LNCaP clone FGC (cell line): ENCODE results near the gene PCMT1.
"Not testable (repeated sequence)": the region's sequence is repeated elsewhere in the genome, so short reads cannot be mapped to it uniquely, and the experiment has no call there.

Experiments
- DNase-seq: peaks from one replicate; pipeline ENCODE4 v3.0.0-alpha.2; 2011; ENCODE audit warnings: low read depth
- H3K4me3 ChIP-seq: 2 replicates; pipeline ENCODE4 v1.5.1; 2011; ENCODE audit warnings: mild to moderate bottlenecking, low read depth, low read length, control low read depth
- CTCF ChIP-seq: IDR thresholded peaks from 2 replicates; pipeline ENCODE4 v1.5.1; 2012; ENCODE audit warnings: mild to moderate bottlenecking; ENCODE audit not compliant: control insufficient read depth, insufficient read depth; ENCODE audit errors: extremely low read depth

Gene PCMT1

GRCh38 chr6:149831308-149831820, 81.8 kb downstream of the PCMT1 start:
- DNase-seq = no peak
- H3K4me3 ChIP-seq = no peak overlapping the region
- TF ChIP-seq CTCF = no peak

- DNase-seq = no peak
- no peak overlapping the region for H3K4me3 ChIP-seq
- TF ChIP-seq CTCF = no peak
These were observed 84.1 kb downstream of the PCMT1 start for GRCh38 chr6:149833651-149834050.

- peak; percentile 79 for TF ChIP-seq CTCF
- DNase-seq = no peak
- no peak overlapping the region for H3K4me3 ChIP-seq
These were observed 85.3 kb downstream of the PCMT1 start for GRCh38 chr6:149834513-149835481.

GRCh38 chr6:149840345-149841075, 91.0 kb downstream of the PCMT1 start:
- no peak overlapping the region for H3K4me3 ChIP-seq
- peak; percentile 64 for TF ChIP-seq CTCF
- DNase-seq = peak; percentile 61

- DNase-seq = no peak
- no peak overlapping the region for H3K4me3 ChIP-seq
- TF ChIP-seq CTCF = no peak
These were observed 92.8 kb downstream of the PCMT1 start for GRCh38 chr6:149842331-149842730.

- no peak for TF ChIP-seq CTCF
- H3K4me3 ChIP-seq = no peak overlapping the region
These were observed 93.6 kb downstream of the PCMT1 start for GRCh38 chr6:149843051-149843633.

GRCh38 chr6:149844036-149844435, 94.5 kb downstream of the PCMT1 start:
- DNase-seq = not testable (repeated sequence)

More at GRCh38 chr6:149843051-149843633, 93.6 kb downstream of the PCMT1 start:
- DNase-seq = no peak

More at GRCh38 chr6:149844036-149844435, 94.5 kb downstream of the PCMT1 start:
- not testable (repeated sequence) for H3K4me3 ChIP-seq
